HG03354 (cell line): ENCODE measurements around the gene SASH3.
A peak's percentile ranks its signal among the peaks of the same experiment; 100 is the strongest.
"Not testable (repeated sequence)": the region's sequence is repeated elsewhere in the genome, so short reads cannot be mapped to it uniquely, and the experiment has no call there.

Experiments used
- ATAC-seq: cut with Tn5 transposase; IDR thresholded peaks from one replicate; pipeline ENCODE4 v1.9.1; 2021; ENCODE audit warnings: mild to moderate bottlenecking; ENCODE audit not compliant: unreplicated experiment, poor library complexity, severe bottlenecking

The SASH3 gene

DNA sequence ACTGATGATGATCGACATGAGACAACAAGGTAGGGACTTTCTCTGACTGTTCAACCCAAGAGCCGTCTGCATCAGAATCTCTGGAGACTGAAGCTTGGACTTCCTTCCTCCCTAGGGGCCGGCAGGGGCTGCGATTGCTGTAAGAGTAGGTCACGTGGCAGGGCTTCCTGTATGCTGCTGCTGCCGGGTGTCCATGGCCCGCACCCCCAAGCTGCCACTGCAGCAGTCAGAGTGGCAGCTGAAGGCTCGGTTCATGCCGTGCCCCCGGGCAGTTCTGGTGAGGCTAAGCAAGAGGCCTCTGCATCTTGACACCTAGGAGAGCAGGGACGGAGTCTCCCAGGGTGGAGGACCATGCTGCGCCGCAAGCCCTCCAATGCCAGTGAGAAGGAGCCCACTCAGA is at the start of gene SASH3:
TSS of gene SASH3 (plus strand) at position 203 of the 400 bp plus-strand sequence. CDS start at position 352, 149 bp downstream.
- ATAC-seq, result peak; percentile 37

DNA sequence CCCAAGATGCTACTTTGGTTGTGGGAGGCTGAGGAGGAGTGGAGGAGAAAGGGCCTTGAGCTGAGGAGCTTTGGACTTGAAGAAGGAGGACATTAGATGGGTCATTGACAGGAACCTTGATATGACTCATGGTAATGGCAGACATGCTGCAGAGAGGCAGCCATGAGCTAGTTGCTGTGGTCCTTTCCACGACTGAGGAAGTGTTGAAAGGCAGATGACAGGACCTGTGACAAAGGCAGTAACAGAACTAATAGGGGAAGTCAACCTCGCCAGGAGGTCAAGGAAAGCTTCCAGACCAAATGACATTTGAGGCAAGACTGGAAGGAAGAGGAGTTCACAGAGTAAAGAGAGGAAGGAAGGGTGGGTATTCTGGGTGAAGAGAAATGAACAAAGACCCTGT is 48.5 kb upstream of the SASH3 start:
- ATAC-seq, result no peak

DNA sequence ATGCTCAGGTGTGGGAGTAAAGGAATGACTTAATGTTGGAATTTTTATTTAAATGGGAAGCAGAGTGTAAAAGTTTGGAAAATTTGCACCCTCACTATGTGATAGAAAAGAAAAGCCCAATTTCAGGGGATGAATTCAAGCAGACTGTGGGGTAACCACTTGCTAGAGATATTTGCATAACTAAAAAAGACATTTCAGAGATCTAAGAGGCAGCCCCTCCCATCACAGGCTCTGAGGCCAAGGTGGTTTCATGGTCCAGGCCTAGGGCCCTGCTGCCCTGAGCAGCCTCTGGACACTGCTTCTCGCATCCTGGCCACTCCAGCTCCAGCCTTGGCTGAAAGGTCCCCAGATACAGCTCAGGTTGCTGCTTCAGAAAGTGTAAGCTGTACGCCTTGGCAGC is 46.9 kb upstream of the SASH3 start:
- no peak for ATAC-seq

DNA sequence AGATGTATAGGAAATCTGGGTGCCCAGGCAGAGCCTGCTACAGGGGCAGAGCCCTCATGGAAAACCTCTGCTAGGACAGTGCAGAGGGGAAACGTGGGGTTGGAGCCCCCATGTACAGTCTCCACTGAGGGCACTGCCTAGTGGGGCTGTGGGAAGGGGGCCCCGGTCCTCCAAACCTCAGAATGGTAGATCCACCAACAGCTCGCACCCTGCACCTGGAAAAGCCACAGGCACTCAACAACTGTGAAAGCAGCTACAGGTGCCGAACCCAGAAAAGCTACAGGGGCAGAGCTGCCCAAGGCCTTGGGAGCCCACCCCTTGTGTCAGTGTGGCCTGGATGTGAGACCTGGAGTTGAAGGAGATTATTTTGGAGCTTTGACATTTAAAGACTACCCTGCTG is 46.4 kb upstream of the SASH3 start:
- ATAC-seq, result no peak

DNA sequence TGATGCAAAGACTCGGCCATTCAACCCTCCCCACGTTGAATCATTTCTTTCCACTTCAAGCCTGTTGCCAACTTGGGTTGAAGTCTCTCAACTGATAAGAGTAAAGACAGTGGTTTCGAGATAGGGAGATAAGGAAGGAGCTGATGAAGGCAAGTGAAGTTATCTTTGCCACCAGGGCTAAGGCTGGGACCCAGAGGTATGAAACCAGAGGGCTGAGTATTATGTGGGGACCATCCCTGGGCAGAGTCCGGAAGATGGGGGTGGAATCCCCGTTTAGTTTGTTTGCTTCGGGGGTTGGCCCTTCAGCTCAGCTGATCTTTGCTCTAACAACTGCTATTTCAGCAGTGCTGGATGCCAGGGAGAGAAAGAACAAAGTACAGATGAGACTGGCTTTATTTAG is 43.3 kb upstream of the SASH3 start:
- ATAC-seq, result no peak

DNA sequence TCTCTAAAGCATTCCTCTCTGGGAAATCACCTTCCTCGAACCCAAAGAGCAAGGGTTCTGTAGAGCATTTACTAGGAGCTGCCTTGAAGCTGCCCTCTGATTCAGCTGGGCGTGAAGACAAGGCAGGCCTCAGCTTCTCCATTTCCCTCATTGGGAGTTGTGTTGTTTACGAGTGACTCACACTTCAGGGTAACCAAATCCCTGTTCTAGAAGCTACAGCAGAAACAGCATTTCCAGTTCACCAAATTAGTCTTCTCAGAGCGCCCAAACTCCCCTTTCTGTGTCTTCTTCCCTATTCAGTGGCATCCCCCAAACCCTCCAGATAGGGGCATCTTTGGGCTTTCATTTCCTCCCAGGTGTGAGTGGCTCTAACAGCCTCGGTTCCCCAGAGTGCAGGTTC is 41.8 kb upstream of the SASH3 start:
- no peak for ATAC-seq

DNA sequence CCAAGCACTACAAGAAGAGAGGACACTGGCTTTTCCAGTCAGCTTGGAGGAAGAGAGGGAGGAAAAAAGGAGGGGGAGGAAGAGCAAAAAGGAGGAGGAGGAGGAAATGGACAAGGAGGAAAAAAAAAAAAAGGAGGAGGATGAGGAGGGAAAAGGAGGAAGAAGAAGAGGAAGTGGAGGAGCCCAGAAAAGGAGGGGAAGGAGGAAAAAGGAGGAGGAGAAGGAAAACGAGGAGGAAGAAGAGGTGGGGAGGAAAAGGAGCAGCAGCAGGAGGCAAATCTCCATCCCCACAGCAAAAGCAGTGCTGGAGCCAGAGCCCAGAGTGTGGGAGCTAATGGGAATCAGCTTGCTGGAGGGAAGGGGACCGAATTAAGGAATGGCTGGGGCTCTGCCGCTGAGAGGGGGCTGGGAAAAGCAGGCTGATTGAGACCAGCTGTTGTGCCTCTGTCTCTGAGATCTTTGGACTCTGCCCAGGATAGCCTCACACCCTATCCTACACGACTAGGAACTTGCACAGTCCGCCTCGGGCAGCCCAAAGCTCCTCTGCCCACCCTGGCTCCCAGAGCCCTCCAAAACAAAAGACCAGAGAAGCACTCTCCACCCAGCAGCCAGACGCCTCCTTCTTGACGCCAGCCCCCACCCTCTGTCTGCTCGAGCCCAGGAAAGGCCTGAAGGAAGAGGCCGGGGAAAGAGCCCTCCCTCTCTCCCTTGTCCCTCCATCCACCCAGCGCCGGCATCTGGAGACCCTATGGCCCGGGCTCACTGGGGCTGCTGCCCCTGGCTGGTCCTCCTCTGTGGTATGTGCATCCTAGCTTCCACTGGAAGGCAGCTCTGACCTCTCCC is 41.1 kb upstream of the SASH3 start, which contains the start of gene XPNPEP2:
TSS of gene XPNPEP2 (plus strand) at position 514 of the 843 bp plus-strand sequence. CDS start at position 749, 235 bp downstream.
- ATAC-seq, result no peak

DNA sequence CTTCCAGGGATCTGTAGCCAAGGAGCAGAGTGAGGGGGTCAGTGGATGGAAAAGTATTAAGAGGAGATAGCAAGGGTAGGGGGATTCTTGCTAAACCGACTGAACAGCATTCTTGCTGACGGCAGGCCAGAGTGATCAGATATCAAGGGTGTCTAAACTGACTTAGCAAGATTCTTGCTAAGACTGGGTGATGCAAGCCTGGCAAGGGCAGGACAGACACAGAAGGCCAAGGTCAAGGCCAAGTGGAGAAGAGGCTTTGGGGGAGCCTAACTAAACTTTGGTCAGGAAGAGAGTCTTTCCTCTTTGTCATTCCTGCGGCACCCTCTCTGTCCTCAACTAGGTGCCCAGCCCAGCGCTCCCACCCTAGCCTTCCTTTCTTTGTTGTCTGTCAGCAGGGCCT is 40.2 kb upstream of the SASH3 start:
- no peak for ATAC-seq

DNA sequence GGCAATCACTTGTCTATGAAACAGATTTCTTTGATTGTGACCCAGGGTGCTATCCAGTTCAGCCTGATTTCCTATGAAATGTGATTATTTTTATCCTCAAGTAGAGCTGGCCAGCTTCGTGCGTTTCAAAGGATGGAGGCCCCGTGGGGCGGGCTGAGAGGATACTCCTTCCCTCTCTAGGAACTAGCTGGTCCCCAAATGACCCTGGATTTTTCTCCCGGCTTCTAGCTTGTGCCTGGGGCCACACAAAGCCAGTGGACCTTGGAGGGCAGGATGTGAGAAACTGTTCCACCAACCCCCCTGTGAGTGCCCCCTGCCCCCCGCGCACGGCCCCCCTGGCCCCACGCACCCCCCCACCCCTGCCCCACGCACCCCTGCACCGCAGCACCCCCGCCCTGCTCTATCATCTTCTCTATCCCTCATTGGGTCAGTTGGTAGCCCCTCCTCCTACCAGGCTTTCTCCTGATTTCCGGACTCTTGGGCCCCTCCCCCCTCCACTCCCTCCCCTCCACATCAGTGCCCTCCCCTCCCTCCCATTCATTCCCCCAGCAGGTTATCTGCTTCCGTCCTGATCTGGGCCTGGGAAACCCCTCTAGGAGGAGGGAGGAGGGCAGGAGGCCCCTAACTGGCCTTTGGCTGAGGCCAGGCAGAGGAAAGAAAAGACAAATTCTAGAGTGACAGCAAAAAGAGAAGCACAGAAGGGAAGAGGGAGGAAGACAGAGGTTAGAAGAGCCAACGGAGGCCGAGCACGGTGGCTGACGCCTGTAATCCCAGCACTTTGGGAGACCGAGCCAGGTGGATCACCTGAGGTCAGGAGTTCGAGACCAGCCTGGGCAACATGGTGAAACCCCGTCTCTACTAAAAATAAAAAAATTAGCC is 37.6 kb upstream of the SASH3 start:
- no peak for ATAC-seq

DNA sequence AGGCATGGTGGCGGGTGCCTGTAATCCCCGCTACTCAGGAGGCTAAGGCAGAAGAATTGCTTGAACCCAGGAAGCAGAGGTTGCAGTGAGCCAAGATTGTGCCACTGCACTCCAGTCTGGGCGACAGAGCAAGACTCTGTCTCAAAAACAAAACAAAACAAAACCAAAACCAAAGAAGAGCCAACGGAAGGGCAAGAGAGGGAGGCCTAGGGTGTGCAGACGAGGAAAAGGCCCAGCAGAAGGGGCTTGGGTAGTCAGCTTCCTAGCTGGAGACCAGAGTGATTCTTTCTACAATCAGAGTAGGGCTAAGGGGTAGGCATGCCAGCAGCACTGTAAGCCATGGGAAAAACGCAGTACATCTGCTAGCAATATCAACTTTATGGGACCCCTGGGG is 37.0 kb upstream of the SASH3 start:
- ATAC-seq, result not testable (repeated sequence)

DNA sequence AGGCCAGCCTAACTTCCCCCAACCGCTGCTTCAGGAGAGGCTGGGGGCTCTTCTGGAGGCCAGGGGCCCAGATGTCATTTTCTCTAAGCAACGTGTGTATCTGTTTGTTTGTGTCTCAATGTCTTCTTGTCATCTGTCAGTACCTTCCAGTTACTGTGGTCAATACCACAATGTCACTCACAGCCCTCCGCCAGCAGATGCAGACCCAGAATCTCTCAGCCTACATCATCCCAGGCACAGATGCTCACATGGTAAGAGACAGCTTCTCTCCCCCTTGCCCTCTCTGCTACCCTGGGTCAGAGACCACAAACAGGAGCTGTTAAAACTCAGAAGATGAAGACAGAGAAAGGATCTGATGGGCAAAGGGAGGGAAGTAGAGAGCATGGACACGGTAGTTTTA is 35.9 kb upstream of the SASH3 start:
- no peak for ATAC-seq

DNA sequence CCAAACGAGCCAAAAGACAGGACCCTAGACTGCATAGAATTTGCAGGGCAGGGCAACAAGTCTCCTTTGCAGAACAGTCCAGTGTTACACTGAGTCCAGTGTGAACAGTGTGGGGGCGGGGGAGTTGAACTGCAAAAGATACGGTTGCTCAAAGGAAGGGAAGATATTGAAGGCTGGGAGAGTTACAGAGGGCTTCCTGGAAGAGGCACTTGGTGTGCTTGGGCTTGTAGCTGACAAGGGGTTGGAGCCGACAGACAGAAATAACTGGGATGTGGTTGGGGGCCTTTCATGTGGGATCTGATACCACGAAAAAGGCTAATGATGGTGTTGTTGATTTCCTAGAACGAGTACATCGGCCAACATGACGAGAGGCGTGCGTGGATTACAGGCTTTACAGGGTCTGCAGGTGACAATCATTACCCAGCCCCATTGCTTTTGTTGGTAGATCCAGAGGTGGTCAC is 34.9 kb upstream of the SASH3 start:
- no peak for ATAC-seq

DNA sequence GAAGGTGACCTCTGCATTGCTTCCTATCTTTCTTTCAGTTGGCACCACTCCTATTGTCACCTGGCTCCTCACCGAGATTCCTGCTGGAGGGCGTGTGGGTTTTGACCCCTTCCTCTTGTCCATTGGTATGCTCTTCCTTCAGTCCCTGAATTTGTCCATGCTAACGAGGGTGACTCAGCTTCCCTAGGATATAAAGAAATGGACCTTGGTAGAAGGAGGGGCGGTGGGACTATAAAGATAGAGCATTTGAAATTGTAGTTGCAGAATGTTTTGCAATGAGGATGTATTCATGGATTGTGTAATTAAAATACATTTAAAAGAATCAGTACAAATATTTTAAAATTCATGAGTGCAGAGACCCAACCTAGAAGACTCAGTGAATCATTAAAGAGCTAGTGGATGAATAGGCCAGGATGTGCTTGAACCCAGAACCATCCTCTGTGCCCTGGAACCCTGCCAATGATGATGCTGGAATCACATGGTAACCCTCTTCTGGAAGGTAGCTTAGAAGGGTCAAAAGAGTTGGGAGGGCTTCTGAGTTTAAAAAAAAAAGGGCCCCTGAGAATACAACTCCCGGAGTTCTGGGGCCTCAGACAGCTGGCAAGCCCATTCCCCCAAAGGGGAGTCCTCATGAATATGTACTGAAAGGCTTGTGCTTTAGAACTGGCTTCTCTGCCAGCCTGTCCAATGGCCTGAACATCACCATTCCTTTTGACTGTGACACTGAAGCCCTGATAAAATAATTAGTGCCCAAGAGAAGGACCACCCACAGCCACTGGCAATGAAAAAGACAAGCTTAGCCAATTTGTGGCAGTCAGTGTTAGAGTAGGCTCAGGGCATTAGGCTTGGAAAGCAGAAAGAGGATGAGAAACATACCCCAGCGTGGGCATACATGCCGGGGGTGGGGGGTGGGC is 32.9 kb upstream of the SASH3 start:
- no peak for ATAC-seq

DNA sequence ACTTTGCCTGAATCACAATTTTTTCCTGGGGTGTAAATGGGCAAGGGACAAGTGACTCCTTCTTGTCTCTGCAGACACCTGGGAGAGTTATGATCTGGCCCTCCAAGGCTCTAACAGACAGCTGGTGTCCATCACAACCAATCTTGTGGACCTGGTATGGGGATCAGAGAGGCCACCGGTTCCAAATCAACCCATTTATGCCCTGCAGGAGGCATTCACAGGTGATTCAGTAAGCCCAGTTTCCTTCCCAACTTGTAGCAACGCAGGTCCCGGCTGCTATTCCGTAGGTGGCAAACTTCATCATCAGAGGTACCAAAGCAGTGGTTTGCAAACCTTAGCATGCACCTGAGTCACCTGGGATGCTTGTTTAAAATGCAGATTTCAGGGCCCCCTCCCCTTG is 32.2 kb upstream of the SASH3 start:
- no peak for ATAC-seq

DNA sequence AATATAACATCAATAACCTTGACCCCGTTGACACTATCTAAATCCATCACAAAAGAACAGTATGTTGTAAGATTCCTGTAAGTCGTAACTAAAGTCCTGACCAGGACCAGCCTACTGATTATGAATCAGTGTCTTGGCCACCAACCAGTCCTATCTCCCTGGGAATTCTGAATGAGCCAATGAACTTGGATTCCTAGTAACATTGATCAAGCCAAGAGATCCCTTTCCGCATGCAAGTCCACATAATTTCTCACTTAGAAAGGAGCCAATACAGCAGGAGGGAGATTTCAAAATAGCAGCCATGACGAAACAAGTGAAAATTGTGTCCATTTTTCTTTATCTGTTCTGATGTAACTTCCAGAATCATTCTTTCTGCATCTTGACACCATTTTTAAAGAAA is 31.4 kb upstream of the SASH3 start:
- no peak for ATAC-seq

DNA sequence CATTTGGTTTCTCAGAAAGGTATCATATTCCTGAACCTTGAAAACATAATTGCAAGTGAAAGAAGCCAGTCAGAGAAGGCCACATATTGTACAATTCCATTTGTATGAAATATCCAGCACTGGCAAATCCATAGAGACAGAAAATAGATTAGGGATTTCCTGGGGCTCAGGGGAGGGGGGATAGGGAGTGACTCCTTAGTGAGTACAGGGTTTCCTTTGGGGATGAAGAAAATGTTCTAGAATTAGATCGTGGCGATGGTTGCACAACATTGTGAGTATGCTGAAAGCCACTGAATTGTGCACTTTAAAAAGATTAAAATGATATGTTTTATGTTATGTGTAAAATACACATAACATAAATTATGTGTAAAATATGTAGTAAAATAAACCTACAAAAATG is 30.7 kb upstream of the SASH3 start:
- ATAC-seq, result no peak

DNA sequence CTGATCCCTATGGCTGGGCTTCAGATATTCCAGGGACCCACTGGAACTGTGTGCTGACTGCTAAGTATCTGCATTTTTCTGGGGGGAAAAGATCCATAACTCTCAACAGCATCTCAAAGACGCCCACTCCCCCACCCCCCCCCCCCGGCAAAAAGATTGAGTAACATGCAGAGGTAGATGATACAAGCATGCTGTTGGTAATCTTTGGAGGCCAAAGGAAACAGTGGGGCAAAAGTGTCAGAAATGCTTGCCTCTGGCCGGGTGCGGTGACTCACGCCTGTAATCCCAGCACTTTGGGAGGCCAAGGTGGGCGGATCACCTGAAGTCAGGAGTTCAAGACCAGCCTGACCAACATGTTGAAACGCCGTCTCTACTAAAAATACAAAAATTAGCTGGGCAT is 28.8 kb upstream of the SASH3 start:
- ATAC-seq, result no peak

DNA sequence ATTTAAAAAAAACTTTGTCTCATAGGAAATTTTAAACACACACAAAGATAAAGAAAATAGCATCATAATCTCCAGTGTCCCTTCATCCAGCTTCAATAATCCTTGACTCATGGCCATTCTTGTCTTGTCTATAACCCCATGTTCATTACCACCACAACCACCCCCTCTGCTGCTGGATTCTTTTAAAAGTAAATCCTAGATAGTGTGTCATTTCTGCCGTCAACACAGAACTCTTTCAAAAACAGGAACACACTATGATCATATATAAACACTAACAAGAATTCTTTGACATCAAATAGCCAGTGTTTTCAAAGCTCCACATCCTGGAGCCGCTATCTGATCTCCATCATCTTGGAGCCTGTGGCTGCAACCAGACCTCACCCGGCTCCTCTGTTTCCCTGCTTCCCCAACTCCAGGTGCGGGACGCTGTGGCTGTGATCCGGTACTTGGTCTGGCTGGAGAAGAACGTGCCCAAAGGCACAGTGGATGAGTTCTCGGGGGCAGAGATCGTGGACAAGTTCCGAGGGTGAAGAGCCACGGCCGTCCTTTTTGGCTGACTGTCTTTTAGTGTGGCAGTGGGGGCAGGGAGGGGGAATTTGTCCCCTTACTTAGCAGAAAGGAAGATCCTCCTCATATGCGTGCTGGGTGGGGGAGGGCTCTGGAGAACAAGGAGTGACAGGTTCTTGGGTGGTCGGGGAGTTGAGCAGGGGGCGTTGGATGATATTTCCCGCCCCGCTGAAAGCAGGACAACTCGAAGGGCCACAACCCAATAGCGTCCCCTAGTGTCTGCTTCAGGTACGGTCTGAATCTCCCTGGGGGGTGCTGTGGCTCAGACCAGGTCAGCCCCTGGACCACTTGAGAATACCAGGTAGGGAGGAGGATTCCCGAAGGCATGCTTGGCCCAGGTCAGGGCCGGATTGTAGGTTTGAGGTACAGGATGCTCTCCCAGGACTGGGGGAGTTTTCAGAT is 25.4 kb upstream of the SASH3 start:
- no peak for ATAC-seq
